Keratinocyte (primary cell): ENCODE measurements around the gene IL7R. TPM values are rescaled to one million over a fixed set of nuclear protein-coding genes. Genes with fewer than 3 reads are reported as not detected.

Experiments
- DNase-seq: peaks from one replicate; pipeline ENCODE4 v3.0.0-alpha.2; 2011; ENCODE audit warnings: low read depth, missing footprints, low spot score
- FAIRE-seq: peaks from 2 replicates; lab custom pipeline; 2011; peaks lifted over from hg19 to GRCh38; lab: Jason Lieb, UNC
- H2AFZ ChIP-seq: 2 replicates; pipeline ENCODE4 v1.6.0; 2012; ENCODE audit warnings: low read length, control low read depth, inconsistent platforms; ENCODE audit not compliant: control insufficient read depth
- H3K27ac ChIP-seq: 2 replicates; pipeline ENCODE4 v1.5.1; 2011; ENCODE audit warnings: low read length; ENCODE audit not compliant: control insufficient read depth, insufficient read depth
- H3K27me3 ChIP-seq: 3 replicates; pipeline ENCODE4 v1.6.0; 2011; ENCODE audit warnings: low read length; ENCODE audit not compliant: control insufficient read depth, insufficient read depth; ENCODE audit errors: extremely low read depth
- H3K36me3 ChIP-seq, 2 experiments: 2 replicates in 1 of 2; 3 replicates in 1 of 2; pipeline ENCODE4 v1.5.1; 2011; ENCODE audit warnings: low read length in 2 of 2, mild to moderate bottlenecking in 1 of 2; ENCODE audit not compliant: control insufficient read depth in 2 of 2, insufficient read depth in 2 of 2; ENCODE audit errors: extremely low read depth in 1 of 2
- H3K4me1 ChIP-seq: 3 replicates; pipeline ENCODE4 v1.5.1; 2011; ENCODE audit warnings: low read length; ENCODE audit not compliant: control insufficient read depth, insufficient read depth; ENCODE audit errors: extremely low read depth
- H3K4me2 ChIP-seq: 3 replicates; pipeline ENCODE4 v1.6.0; 2011; ENCODE audit warnings: low read depth, low read length; ENCODE audit not compliant: control insufficient read depth, insufficient read depth; ENCODE audit errors: extremely low read depth
- H3K4me3 ChIP-seq, 3 experiments: fragments of 200-600 bp in 1 of 3; sonication (generic) in 1 of 3; 2 replicates in 2 of 3; 3 replicates in 1 of 3; pipeline ENCODE4 v1.5.1; 2011 to 2016; ENCODE audit warnings: low read length in 3 of 3, mild to moderate bottlenecking in 3 of 3, control low read depth in 2 of 3, inconsistent platforms in 1 of 3, low read depth in 1 of 3, mixed read lengths in 1 of 3, mixed run types in 1 of 3, moderate library complexity in 1 of 3; ENCODE audit not compliant: control insufficient read depth in 2 of 3, insufficient read depth in 2 of 3; ENCODE audit errors: extremely low read depth in 1 of 3
- H3K79me2 ChIP-seq: 2 replicates; pipeline ENCODE4 v1.6.0; 2012; ENCODE audit warnings: low read length; ENCODE audit not compliant: control insufficient read depth, insufficient read depth
- H3K9ac ChIP-seq: 3 replicates; pipeline ENCODE4 v1.6.0; 2011; ENCODE audit warnings: low read length; ENCODE audit not compliant: control insufficient read depth, insufficient read depth; ENCODE audit errors: extremely low read depth
- H3K9me1 ChIP-seq: 3 replicates; pipeline ENCODE4 v1.6.0; 2011; ENCODE audit warnings: low read length; ENCODE audit not compliant: control insufficient read depth, insufficient read depth; ENCODE audit errors: extremely low read depth
- H3K9me3 ChIP-seq: 2 replicates; pipeline ENCODE4 v1.5.1; 2012; ENCODE audit warnings: low read depth, low read length; ENCODE audit not compliant: control insufficient read depth
- H4K20me1 ChIP-seq: 3 replicates; pipeline ENCODE4 v1.6.0; 2011; ENCODE audit warnings: low read length; ENCODE audit not compliant: control insufficient read depth, insufficient read depth; ENCODE audit errors: extremely low read depth
- CTCF ChIP-seq, 3 experiments: IDR thresholded peaks in 1 of 3; conservative IDR thresholded peaks in 1 of 3; optimal IDR thresholded peaks in 1 of 3; 2 replicates in 2 of 3; 3 replicates in 1 of 3; pipeline versions ENCODE3 to v1.5.1; 2011; ENCODE audit warnings: low read length in 3 of 3, mild to moderate bottlenecking in 3 of 3, moderate library complexity in 2 of 3, control low read depth in 1 of 3, inconsistent platforms in 1 of 3; ENCODE audit not compliant: insufficient read depth in 2 of 3; ENCODE audit errors: extremely low read depth in 1 of 3
- EZH2 ChIP-seq: IDR thresholded peaks from one replicate; pipeline ENCODE4 v1.6.1; 2012; ENCODE audit warnings: inconsistent platforms, mild to moderate bottlenecking, low read length, moderate library complexity
- dilution Hi-C: fragments of 300-500 bp; cut with MboI; formaldehyde crosslinking; loops from one replicate; pipeline ENCODE4 v1.7.0; 2020; ENCODE audit warnings: low sequenced_read_pairs; ENCODE audit not compliant: extremely low pct_ligation_motif_present
- polyA plus RNA-seq, 5 experiments: library from polyadenylated mRNA; depleted of rRNA in 3 of 5; stranded (reverse) in 3 of 5; stranded (forward) in 1 of 5; unstranded in 1 of 5; fragments of >200 nt; gene quantifications; 1 replicate in 1 of 5; 2 replicates in 3 of 5; 3 replicates in 1 of 5; pipeline versions ENCODE4 v1.2.1 to v1.2.3, GENCODE V29; 2011 to 2012; ENCODE audit warnings: missing spikeins in 2 of 5, low read depth in 1 of 5, low replicate concordance in 1 of 5

Gene IL7R
- polyA plus RNA-seq, 1 donor (not counting 4 experiments of a cell fraction or from before 2014, with no cell fraction given): 4.7 TPM

- H3K9me3 ChIP-seq: no peaks in the 10 kb centered on the region
- H3K4me2 ChIP-seq: no peak overlapping the region
- no peaks in the 10 kb centered on the region for H3K9me1 ChIP-seq
- H3K4me3 ChIP-seq: no peak overlapping the region
- no peak for DNase-seq
- H3K27ac ChIP-seq: no peak overlapping the region
- H3K79me2 ChIP-seq: no peaks in the 10 kb centered on the region
- H2AFZ ChIP-seq: no peak overlapping the region
- dilution Hi-C loops: no loop called here
- TF ChIP-seq EZH2 (no peak), CTCF (optimal IDR thresholded peaks at IDR 0.05 in 1 of 3, IDR thresholded peaks at IDR 0.05 in 1 of 3, conservative IDR thresholded peaks at IDR 0.05 in 1 of 3; ENCODE audit: extremely low read depth in 1 of 3, insufficient read depth in 2 of 3, low read length in 3 of 3) (no peak)
- no peaks in the 10 kb centered on the region for H4K20me1 ChIP-seq
- no peaks in the 10 kb centered on the region for H3K36me3 ChIP-seq
- no peaks in the 10 kb centered on the region for H3K27me3 ChIP-seq
- no peak for FAIRE-seq
- H3K9ac ChIP-seq: no peak overlapping the region
- H3K4me1 ChIP-seq: peaks cover 16% of the 10 kb centered on the region
Observed at GRCh38 chr5:35879096-35879495, 22.4 kb downstream of the IL7R start.

- H3K9me3 ChIP-seq: no peaks in the 10 kb centered on the region
- H4K20me1 ChIP-seq: no peaks in the 10 kb centered on the region
- no peaks in the 10 kb centered on the region for H3K27me3 ChIP-seq
- H2AFZ ChIP-seq: no peak overlapping the region
- no peaks in the 10 kb centered on the region for H3K36me3 ChIP-seq
- H3K27ac ChIP-seq: no peak overlapping the region
- H3K9me1 ChIP-seq: no peaks in the 10 kb centered on the region
- no peak overlapping the region for H3K9ac ChIP-seq
- TF ChIP-seq EZH2 (no peak), CTCF (optimal IDR thresholded peaks at IDR 0.05 in 1 of 3, IDR thresholded peaks at IDR 0.05 in 1 of 3, conservative IDR thresholded peaks at IDR 0.05 in 1 of 3; ENCODE audit: extremely low read depth in 1 of 3, insufficient read depth in 2 of 3, low read length in 3 of 3) (no peak)
- H3K4me2 ChIP-seq: no peak overlapping the region
- H3K4me3 ChIP-seq: no peak overlapping the region
- dilution Hi-C loops: no loop called here
- peaks cover 21% of the 10 kb centered on the region for H3K4me1 ChIP-seq
- FAIRE-seq (no peak), DNase-seq (no peak)
- H3K79me2 ChIP-seq: no peaks in the 10 kb centered on the region
Observed at GRCh38 chr5:35879649-35880048, 23.0 kb downstream of the IL7R start.
